PC-9 (cell line): Measurements from ENCODE around the gene MSI2. TPM values are rescaled to one million over a fixed set of nuclear protein-coding genes. Genes with fewer than 3 reads are reported as not detected.

Experiments
- BruUV-seq: library from RNA; stranded (reverse); fragments of 400-500 nt; replicated peaks from 2 replicates; lab custom pipeline; 2021; lab: Mats Ljungman, UMichigan
- CTCF ChIA-PET: fragments of 300-600 bp; sonication (Branson Sonifier 250); formaldehyde crosslinking; loops from one replicate; lab custom pipeline; 2022; ENCODE audit warnings: antibody characterized with exemption; lab: Charles Lee
- POLR2A ChIA-PET: fragments of 300-600 bp; sonication (Branson Sonifier 250); formaldehyde crosslinking; loops from one replicate; lab custom pipeline; 2022; ENCODE audit warnings: antibody characterized with exemption; ENCODE audit not compliant: unreplicated experiment; lab: Charles Lee
- DNase-seq, 2 experiments: peaks; one replicate each; pipeline versions ENCODE4 v3.0.0 to v3.0.0-alpha.2; 2015 to 2022; ENCODE audit warnings: mixed read lengths in 1 of 2
- H2AFZ ChIP-seq: fragments of 200-600 bp; sonication (generic); 2 replicates; pipeline ENCODE4 v1.8.1; 2017; ENCODE audit warnings: antibody characterized with exemption
- H3F3A ChIP-seq: fragments of 200-600 bp; sonication (generic); 2 replicates; pipeline ENCODE4 v1.8.1; 2017; ENCODE audit warnings: antibody characterized with exemption, mild to moderate bottlenecking, low read depth; ENCODE audit not compliant: insufficient read depth
- H3K27ac ChIP-seq: fragments of 200-600 bp; sonication (generic); 2 replicates; pipeline ENCODE4 v1.6.1; 2016; ENCODE audit warnings: mixed run types
- H3K27me3 ChIP-seq: fragments of 200-600 bp; sonication (generic); 2 replicates; pipeline ENCODE4 v1.6.1; 2016; ENCODE audit warnings: low read depth, mixed run types; ENCODE audit not compliant: insufficient read depth
- H3K36me3 ChIP-seq: fragments of 200-600 bp; sonication (generic); 2 replicates; pipeline ENCODE4 v1.6.1; 2016; ENCODE audit warnings: low read depth, mixed run types
- H3K4me1 ChIP-seq: fragments of 200-600 bp; sonication (generic); replicated peaks from 2 replicates; pipeline ENCODE4 v1.6.1; 2016; ENCODE audit warnings: mixed run types; ENCODE audit not compliant: insufficient read depth
- H3K4me2 ChIP-seq: fragments of 200-600 bp; sonication (generic); 2 replicates; pipeline ENCODE4 v1.6.1; 2017; ENCODE audit warnings: mixed run types
- H3K4me3 ChIP-seq: fragments of 200-600 bp; sonication (generic); 2 replicates; pipeline ENCODE4 v1.6.1; 2016; ENCODE audit warnings: mixed run types
- H3K79me2 ChIP-seq: fragments of 200-600 bp; sonication (generic); 2 replicates; pipeline ENCODE4 v1.6.1; 2017; ENCODE audit warnings: low read depth, mixed run types
- H3K9me2 ChIP-seq: fragments of 200-600 bp; sonication (generic); 2 replicates; pipeline ENCODE4 v1.8.1; 2017; ENCODE audit warnings: mild to moderate bottlenecking; ENCODE audit not compliant: insufficient read depth
- H3K9me3 ChIP-seq: fragments of 200-600 bp; sonication (generic); 2 replicates; pipeline ENCODE4 v1.8.1; 2016; ENCODE audit warnings: low read depth; ENCODE audit not compliant: insufficient read depth
- H4K20me1 ChIP-seq: fragments of 200-600 bp; sonication (generic); 2 replicates; pipeline ENCODE4 v1.8.1; 2017; ENCODE audit not compliant: insufficient read depth
- EZH2 ChIP-seq: fragments of 200-600 bp; sonication (generic); IDR thresholded peaks from 2 replicates; pipeline ENCODE4 v1.8.0; 2017; ENCODE audit warnings: antibody characterized with exemption, low read depth
- intact Hi-C: fragments of 100-400 bp; cut with micrococcal nuclease; formaldehyde crosslinking; loops from one replicate; pipeline ENCODE4 v1.10.0; 2022; ENCODE audit not compliant: unreplicated experiment
- total RNA-seq: library from RNA; stranded (reverse); gene quantifications from 2 replicates; pipeline ENCODE4 v1.2.3, GENCODE V29; 2021
- TF ChIP-seq, protein P1 (sequence below): fragments of 200-600 bp; sonication (generic); conservative IDR thresholded peaks from 2 replicates; pipeline ENCODE4 v1.6.1; 2017; ENCODE audit warnings: mixed run types, antibody characterized with exemption, mild to moderate bottlenecking, moderate library complexity

Gene MSI2
- total RNA-seq, 1 experiment from 2014 or later: 15.7 TPM

DNA sequence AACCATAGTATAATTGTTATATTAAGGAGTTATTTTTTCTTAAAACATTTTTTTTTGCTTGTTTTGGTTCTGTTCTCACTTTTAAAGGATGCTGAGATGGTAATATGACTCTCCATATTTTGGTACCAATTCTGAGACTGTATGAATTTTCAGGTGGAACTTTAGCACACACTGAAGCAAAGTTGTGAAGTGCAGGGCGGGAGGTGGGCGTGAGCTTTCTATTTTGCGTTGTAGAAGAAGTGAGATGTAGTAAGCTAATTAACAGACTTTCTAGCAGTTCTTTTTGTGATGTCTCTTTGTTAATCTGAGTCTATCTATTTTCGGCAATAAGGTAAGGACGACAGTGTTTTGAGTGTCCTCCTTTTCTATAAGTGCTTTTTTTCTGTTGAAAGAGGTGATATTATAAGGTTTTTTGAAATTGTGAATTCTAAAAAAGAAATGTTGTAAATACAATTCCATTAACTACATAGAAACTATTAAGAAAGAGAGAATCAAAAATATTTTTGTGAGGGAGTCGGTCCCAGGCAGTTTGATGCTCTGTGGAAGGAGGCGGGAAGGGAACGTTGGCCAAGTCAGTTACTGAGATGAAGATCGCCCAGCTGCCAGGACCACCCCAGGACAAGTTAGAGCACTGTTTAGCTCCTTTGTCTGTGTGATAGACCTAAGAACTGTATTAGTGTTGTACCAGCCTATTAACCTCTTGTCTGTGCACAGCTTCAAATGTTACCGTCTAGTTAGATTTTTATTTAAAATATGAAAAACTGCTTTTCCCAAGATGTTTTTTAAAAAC is 423.8 kb downstream of the MSI2 start:
- Histone ChIP-seq H3K4me1 (no peaks in the 10 kb centered on the region), H4K20me1 (0 out of 2 replicates have a peak, but pooled peaks cover 3% of the 10 kb centered on the region), H3K27me3 (peaks cover 15% of the 10 kb centered on the region; the same call in 1 of the 2 replicates), H3K79me2 (no peaks in the 10 kb centered on the region), H3K27ac (no peak overlapping the region), H3K36me3 (no peaks in the 10 kb centered on the region), H3K4me3 (no peak overlapping the region), H3F3A (no peaks in the 10 kb centered on the region), H3K9me3 (no peaks in the 10 kb centered on the region), H3K9me2 (no peaks in the 10 kb centered on the region), H3K4me2 (no peak overlapping the region), H2AFZ (no peak overlapping the region)
- intact Hi-C loops: loop anchor here (10.0 kb wide), 1 partner anchor 545 kb away; no protein-coding TSS in a partner anchor
- ChIA-PET CTCF (interaction anchor here (0.7 kb wide), 1 partner anchor 106 kb away, joined by 4 read pairs; no protein-coding TSS in a partner anchor), POLR2A (no interaction called here)
- no peak for DNase-seq
- BruUV-seq: no TSS peak
- no peak for TF ChIP-seq EZH2
- TF ChIP-seq, protein P1, sequence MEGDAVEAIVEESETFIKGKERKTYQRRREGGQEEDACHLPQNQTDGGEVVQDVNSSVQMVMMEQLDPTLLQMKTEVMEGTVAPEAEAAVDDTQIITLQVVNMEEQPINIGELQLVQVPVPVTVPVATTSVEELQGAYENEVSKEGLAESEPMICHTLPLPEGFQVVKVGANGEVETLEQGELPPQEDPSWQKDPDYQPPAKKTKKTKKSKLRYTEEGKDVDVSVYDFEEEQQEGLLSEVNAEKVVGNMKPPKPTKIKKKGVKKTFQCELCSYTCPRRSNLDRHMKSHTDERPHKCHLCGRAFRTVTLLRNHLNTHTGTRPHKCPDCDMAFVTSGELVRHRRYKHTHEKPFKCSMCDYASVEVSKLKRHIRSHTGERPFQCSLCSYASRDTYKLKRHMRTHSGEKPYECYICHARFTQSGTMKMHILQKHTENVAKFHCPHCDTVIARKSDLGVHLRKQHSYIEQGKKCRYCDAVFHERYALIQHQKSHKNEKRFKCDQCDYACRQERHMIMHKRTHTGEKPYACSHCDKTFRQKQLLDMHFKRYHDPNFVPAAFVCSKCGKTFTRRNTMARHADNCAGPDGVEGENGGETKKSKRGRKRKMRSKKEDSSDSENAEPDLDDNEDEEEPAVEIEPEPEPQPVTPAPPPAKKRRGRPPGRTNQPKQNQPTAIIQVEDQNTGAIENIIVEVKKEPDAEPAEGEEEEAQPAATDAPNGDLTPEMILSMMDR: no peak

DNA sequence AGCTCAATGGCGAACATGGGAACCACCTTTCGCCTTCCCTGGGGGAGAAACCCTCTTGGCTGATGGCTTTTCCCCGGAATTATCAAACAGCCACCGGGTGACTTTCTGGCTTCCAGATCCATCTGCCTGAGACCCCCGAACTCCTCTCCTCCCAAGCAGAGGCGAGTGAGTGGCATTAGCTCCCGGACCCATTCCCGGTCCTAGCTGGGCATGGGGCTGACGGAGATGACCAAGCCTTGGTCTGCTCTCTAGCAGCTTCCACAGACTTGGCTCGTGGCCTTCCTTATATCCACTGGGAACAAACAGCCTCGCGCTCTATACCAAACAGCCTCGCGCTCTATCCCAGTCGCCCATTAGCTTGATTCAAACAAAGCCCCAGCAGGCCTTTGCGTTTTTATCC is 426.4 kb downstream of the MSI2 start:
- DNase-seq: no peak
- POLR2A ChIA-PET: no interaction called here
- Histone ChIP-seq H2AFZ (no peak overlapping the region), H3K27me3 (peaks cover 15% of the 10 kb centered on the region; the same call in 1 of the 2 replicates), H3K36me3 (no peaks in the 10 kb centered on the region), H3K9me2 (no peaks in the 10 kb centered on the region), H3K4me3 (no peak overlapping the region), H3K9me3 (no peaks in the 10 kb centered on the region), H3K4me1 (no peaks in the 10 kb centered on the region), H3K4me2 (no peak overlapping the region), H4K20me1 (0 out of 2 replicates have a peak, but pooled peaks cover 3% of the 10 kb centered on the region), H3F3A (no peaks in the 10 kb centered on the region), H3K79me2 (no peaks in the 10 kb centered on the region), H3K27ac (no peak overlapping the region)
- intact Hi-C loops: no loop called here
- no peak for TF ChIP-seq EZH2
- TF ChIP-seq, protein P1: no peak
- CTCF ChIA-PET: no interaction called here
- BruUV-seq: no TSS peak

DNA sequence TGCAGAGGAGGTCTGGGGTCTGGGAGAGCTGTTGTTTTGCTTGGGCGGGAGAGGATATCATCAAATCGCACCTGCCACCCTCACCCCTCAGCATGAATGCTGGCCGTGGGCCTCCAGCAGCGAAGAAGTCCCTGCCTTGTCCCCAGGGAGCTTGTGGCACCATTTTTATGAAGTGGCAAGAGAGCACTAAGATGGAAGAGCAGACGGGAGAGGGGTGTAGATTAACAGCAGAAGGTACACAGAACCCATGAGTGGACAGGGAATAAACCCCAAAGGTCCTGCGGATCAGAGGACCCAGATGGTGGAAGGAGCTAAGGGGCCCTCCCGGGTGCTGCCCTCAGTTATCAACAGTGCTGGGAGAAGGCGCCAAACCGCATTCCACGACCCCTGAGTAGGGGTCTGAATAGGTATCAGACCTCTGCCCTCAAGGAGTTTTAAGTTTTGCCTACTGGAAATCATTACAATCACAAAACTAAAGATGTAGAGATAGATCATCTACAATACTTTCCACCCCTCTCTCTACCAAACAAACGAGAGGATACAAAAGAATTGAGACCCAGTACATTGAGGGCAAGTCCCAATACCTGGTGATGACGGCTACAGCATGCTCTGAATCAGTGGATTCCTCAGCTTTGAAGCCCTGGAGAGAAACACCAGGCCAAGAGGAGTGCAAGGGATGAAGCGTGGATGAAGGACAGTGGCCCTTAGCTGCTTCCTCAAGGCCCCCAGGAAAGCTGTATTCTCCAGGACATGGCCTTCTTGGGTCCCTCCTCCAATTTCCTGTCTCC is 428.6 kb downstream of the MSI2 start:
- ChIA-PET POLR2A (no interaction called here), CTCF (no interaction called here)
- Histone ChIP-seq H3K9me3 (no peaks in the 10 kb centered on the region), H3K27ac (no peak overlapping the region), H3K36me3 (no peaks in the 10 kb centered on the region), H3K79me2 (no peaks in the 10 kb centered on the region), H3K27me3 (peaks cover 14% of the 10 kb centered on the region; the same call in 1 of the 2 replicates), H4K20me1 (0 out of 2 replicates have a peak, but pooled peaks cover 3% of the 10 kb centered on the region), H3K9me2 (no peaks in the 10 kb centered on the region), H3F3A (no peaks in the 10 kb centered on the region), H3K4me3 (no peak overlapping the region), H3K4me2 (no peak overlapping the region), H2AFZ (no peak overlapping the region), H3K4me1 (no peaks in the 10 kb centered on the region)
- TF ChIP-seq, protein P1: no peak
- no peak for TF ChIP-seq EZH2
- DNase-seq: no peak
- BruUV-seq: no TSS peak
- intact Hi-C loops: no loop called here
